Fibroblast of skin of left biceps (primary cell): Measurements from ENCODE around the gene HTR4.

Experiments
- DNase-seq, 2 experiments: peaks; one replicate each; pipeline ENCODE4 v3.0.0-alpha.2; 2013; ENCODE audit warnings: low read depth in 2 of 2

The HTR4 gene

GRCh38 chr5:148663509-148663908 is 9.2 kb upstream of the HTR4 start:
- no peak for DNase-seq

- DNase-seq: no peak
Observed at GRCh38 chr5:148660346-148660660, 6.0 kb upstream of the HTR4 start.

- DNase-seq: no peak
Observed at GRCh38 chr5:148659641-148660345, 5.5 kb upstream of the HTR4 start.

GRCh38 chr5:148653291-148653835 is 964 bp downstream of the HTR4 start:
- no peak for DNase-seq

GRCh38 chr5:148651528-148651927 is 2.8 kb downstream of the HTR4 start:
- no peak for DNase-seq

- DNase-seq: no peak
Observed at GRCh38 chr5:148645527-148645926, 8.8 kb downstream of the HTR4 start.

- DNase-seq: no peak
Observed at GRCh38 chr5:148641735-148642134, 12.6 kb downstream of the HTR4 start.

- DNase-seq: no peak
Observed at GRCh38 chr5:148640471-148640870, 13.9 kb downstream of the HTR4 start.

- no peak for DNase-seq
Observed at GRCh38 chr5:148639081-148639480, 15.2 kb downstream of the HTR4 start.

- DNase-seq: no peak
Observed at GRCh38 chr5:148636353-148636752, 18.0 kb downstream of the HTR4 start.

- no peak for DNase-seq
Observed at GRCh38 chr5:148635321-148636083, 18.8 kb downstream of the HTR4 start.

GRCh38 chr5:148633067-148633377 is 21.3 kb downstream of the HTR4 start:
- no peak for DNase-seq

- no peak for DNase-seq
Observed at GRCh38 chr5:148632255-148633066, 21.9 kb downstream of the HTR4 start.

- DNase-seq: no peak
Observed at GRCh38 chr5:148626986-148627385, 27.3 kb downstream of the HTR4 start.

GRCh38 chr5:148626081-148626613 is 28.2 kb downstream of the HTR4 start:
- no peak for DNase-seq

- DNase-seq: no peak
Observed at GRCh38 chr5:148625250-148625649, 29.1 kb downstream of the HTR4 start.

GRCh38 chr5:148623741-148624140 is 30.6 kb downstream of the HTR4 start:
- no peak for DNase-seq

- no peak for DNase-seq
Observed at GRCh38 chr5:148623101-148623500, 31.2 kb downstream of the HTR4 start.

- DNase-seq: no peak
Observed at GRCh38 chr5:148620696-148621095, 33.6 kb downstream of the HTR4 start.

- no peak for DNase-seq
Observed at GRCh38 chr5:148620091-148620490, 34.2 kb downstream of the HTR4 start.

GRCh38 chr5:148619484-148619883 is 34.8 kb downstream of the HTR4 start:
- DNase-seq: no peak

- no peak for DNase-seq
Observed at GRCh38 chr5:148615644-148616275, 38.6 kb downstream of the HTR4 start.
